NCI-H82 treated with DMSO at 0.1 percent for 48 hours (cell line): Measurements from ENCODE around the gene RAB27B.

Experiments used
- DNase-seq: peaks from one replicate; lab custom pipeline; 2025; ENCODE audit not compliant: unreplicated experiment; lab: John Stamatoyannopoulos, UW

RAB27B gene

DNA sequence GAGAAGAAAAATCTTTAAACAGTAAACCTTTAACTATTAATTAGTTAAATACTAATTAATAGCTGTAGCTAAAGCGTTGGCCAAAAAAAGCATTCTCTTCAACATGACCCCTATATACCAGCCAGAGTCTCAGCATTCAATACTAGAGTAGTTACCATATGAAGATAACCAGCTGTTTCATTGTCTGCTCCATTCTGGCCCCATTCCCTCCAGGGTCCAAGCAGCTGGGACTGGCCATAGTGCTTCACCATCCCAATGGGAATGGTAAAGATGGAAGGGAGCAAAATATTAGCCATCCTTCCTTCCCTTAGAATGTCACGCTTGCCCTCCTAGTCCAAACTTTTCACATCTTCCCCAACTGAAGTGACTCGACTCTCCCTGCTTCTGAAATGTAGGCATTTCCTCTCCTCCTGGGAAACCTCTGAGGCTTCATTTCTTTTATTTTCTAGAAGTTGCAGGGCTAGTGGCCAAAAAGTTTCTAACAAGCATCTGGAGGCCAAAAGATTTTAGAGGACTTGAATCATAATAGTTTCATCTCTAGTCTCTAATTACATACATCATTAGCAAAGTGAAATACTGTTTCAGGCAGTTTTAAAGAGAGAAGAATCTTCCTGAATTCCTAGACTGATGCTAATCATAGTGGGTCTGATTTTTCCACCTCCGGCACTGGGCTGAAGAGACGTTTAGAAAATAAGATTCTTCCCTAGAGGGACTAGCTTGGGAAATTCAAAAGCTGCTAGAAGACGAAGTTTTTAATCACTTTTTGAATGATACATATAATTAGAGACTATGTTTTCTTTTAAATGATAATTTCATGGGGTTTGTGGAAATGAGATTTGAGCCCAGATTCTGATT, 78.3 kb downstream of the RAB27B start:
- no peak for DNase-seq

DNA sequence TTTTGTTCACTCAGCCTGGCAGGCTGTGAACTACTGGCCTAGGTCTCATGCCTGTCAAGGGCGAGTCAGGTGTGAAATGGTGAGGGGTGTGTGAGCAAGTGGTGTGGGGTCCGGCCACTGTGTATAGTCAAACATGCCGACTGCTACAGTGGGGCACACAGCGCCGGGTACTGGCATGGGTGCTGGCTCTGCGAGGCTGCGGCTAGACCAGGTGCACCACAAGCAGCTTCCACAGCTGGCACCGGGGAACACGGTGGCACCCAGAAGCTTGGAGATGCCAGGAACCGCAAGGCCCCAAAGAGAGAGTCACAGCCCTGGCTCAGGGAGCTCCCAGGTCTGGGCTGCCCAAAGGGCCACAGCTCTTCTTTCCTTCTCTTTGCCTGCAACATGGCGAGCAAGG, 81.3 kb downstream of the RAB27B start:
- no peak for DNase-seq

DNA sequence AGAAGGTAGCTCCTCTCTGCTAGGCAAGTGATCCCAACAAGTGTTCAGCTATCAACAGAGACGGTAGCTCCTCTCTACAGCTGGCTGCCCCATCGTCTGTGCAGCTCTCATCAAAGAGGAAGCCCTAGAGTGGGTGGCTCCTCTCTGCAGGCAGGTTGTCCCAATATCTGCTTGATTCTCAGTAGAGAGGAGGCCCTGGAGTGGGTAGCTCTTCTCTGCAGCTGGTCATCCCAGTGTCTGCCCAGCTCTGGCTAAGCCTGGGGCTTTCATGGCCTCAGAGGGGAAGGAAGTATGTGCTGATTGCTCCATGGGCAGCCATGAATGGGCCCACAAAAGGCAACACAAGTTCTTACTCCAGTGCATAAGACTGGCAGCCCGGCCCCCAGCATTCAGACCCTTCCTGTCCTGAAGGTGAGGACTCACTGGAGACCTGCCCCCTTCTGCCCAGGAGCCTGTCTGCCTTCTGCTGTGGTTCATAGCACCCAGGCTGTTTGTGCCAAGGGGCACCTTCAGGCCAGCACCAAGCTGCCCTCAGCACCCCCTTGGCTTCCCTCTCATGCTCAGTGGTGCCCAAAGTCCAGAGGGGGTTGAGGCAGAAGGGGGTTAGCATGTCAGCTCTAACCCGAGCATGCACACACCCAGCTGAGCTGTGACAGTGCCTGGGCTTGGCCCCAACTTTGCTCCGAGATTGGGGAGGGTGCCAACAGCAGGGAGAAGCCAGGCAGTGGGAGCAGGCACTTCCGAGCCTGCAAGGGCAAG, 82.1 kb downstream of the RAB27B start:
- no peak for DNase-seq

DNA sequence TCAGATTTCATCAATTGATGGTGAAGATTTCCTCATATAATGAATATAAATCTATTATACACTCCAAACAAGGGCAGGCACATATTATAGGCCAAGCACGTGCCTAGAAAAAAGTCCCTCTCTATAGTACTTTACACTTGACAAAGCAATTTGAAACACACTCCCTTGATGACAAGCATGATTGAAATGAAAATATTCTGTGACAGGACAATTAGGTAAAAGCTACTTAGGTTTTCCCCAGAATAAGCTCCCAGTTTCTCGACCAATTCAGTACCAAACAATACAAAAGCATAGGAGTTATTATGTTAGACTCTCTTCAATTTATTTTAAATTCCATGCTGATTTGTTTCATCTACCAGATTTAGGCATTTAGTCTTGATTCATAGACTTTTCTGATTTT, 83.3 kb downstream of the RAB27B start:
- no peak for DNase-seq

DNA sequence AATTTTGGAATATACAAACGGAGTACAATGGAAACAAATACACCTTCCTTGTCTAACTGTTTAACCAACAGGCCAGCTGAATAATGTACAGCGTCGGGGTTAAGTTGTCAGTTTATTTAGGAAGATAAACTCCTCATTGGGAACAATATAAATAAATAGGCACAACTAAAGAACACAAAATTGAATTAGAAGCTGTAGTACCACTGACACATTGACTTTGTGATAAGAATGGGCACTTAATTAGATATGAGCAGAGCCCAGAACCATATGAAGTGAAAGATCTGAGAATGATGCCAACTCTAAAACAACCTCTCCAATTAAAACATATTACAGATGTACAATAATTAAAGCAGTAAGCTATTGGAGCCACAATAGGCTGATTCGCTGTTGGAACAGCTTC, 86.5 kb downstream of the RAB27B start:
- DNase-seq = no peak

DNA sequence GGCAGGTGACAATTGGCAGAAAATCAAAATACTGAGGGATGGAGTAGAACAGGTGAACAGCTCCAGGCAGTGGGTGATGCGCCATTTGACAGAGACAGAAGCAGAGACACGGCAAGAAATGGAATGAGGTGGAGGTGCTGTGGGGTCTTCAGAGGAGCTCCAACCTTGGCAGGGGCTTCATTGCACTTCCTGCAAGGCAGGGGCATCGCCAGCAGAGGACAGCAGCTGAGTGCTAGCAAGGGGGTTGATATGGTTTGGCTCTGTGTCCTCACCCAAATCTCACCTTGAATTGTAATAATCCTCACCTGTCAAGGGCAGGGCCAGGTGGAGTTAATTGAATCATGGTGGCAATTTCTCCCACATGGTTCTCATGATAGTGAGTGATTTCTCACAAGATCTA, 88.2 kb downstream of the RAB27B start:
- no peak for DNase-seq

DNA sequence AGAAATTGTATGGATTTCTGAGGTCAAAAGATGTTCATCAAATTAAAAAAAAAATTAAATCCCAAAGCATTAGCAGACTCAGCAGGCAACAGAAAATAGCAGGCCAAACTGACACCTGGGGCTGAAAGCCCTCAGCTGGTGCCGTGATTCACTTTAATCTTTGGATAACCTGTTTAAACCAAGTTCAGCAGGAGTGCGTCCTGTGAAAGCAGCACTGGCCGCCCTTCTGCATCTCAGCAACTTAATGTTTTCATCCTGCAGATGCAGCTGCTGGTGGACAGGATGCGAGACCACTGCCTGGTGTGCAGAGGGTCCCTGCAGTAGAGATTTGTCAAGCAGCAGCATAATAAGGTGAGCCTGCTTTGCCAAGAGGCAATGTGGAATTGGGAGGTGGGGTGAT, 89.8 kb downstream of the RAB27B start:
- no peak for DNase-seq

DNA sequence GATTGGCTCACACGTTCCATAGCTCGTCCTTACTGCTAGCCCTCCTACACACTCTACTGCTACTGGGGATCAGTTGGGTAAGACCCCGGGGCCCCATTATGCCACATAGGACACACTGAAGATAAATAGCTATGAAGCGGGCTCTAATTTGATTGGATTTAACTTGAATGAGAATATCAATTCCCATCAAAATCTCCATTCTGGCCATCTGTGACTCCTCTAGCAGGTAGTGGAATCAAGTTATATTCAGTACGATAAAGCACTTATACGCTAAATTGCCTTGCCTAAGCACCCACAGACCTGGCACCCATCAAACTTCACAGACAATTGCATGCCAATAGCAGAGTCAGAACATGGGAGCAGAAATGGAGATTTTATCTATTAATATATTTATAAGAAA, 91.1 kb downstream of the RAB27B start:
- DNase-seq = no peak

DNA sequence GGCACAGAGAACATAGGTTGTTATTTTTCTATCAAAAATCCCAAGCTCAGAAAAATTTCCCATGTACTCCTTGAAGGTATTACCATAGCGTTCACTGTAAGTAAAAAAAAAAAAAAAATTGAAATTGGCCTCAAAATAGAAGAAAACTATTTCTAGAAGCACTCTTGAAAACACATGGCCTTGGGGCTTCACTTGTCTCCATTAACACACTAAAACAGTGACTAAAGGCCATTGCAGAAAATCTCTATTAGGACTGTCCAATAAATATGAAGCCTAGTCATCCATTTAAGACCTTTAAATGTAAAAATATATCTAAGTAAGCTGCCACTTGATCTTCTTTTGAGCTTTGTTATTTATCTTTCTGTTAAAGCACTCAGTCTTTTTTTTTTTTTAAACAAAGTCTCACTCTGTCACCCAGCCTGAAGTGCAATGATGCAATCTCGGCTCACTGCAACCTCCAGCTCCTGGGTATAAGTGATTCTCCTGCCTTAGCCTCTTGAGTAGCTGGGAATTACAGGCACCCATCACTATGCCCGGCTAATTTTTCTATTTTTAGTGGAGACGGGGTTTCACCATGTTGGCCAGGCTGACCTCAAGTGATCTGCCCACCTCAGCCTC, 95.2 kb downstream of the RAB27B start:
- DNase-seq = no peak

DNA sequence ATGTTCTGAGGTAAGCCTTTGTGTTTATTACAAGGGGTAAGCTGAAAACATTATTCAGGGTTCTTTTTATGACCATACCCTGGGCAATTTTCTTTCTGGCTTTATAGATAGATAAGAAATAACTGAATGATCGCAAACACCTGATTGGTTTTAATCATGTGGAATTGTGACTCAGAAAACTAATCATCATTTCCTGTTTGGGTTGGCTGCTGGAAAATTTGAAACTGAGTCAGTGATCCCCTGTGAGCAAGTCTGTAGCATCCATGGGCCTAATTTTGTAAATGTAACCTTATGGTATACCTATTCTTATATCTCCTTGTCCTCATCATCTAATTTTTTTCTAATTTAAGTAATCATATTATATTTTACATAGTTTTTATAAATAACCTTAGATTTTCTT, 96.7 kb downstream of the RAB27B start:
- DNase-seq = no peak

DNA sequence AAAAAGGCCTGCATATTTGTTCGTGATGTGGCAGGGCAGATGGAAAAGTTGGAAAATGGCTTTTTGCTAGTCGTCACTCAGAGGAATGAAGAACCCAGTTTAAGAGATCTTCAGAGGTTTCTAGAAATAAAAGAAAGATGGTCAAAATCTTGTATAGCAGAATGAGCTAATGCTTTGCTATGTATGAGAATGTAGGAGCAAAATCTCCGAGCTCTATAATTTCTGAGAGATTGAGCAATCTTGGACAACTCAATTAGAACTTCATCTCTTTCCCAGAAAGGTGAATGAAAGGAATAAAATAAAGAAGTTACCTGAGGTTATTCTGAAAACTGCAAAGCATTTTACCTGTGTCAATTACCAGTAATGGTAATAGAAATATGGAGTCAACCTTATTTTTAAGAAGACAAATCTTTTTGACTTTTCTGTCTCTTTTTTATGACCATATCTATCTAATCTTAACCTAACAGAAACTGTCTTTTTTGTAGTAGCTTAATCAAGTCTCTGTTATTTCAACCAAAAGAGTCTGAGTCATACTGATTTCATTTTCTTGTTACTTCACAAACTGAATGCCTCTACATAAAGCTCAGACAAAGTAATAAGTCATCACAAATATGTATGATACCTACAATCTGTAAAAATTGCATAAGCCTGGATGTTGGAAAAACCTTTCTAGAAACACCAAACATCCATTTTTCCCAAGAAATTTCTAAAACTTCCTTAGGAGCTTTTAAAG, 98.5 kb downstream of the RAB27B start:
- DNase-seq = no peak

DNA sequence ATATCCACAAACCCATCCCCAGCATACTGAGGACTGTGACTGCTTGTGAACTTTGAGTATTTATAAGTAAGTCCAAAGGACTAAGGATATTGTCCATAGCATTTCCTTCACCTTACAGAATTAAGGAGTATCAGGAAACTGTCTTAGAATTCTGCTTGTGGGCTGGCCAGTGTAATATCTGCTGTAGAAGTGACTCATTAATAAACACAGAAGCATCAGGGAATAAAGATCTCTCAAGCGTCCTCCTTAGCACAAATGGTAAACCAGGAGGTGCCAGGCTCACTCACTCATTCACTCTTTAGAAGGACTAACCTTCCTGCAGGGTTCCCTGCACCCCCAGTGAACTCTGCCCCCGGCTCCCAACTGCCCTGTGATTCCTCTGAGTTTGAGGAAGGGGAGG, 100.0 kb downstream of the RAB27B start:
- DNase-seq = no peak

DNA sequence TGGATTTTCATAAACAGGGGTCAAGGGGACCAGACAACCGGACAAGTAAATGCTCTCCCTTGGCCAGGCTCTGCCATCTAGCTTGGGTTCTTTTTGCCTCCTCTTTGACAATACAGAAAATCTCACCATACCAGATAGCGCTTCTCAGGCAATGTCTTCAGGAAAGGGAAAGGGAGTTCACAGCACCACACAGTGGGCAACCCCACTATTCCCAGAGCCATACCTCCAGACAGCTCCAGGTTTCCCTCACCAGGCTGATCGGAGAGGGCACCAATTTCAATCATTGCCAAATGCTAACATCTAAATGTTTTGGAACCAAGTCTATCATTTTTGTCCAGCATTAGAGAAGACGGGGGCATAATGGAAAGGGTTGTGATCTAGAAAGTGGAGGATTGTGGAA, 102.9 kb downstream of the RAB27B start:
- DNase-seq = no peak

DNA sequence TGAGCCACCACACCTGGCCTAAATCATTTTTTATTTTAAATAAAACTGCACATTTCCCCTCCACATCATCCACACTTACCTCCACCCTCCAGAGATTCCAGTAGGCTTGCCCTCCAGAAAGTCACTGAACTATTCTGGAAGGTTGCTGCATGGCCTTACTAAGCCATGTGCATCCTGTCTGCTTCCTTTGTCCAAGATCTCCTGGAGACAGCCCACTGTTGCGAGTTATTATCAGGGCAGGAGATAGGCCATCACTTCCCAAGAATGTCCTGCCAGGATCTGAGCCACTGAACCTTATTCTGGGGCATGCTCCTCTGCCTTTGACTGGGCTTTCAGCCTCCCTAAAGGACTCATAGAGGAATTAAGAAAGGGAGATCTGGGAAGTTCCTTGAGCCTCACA, 104.2 kb downstream of the RAB27B start:
- no peak for DNase-seq

DNA sequence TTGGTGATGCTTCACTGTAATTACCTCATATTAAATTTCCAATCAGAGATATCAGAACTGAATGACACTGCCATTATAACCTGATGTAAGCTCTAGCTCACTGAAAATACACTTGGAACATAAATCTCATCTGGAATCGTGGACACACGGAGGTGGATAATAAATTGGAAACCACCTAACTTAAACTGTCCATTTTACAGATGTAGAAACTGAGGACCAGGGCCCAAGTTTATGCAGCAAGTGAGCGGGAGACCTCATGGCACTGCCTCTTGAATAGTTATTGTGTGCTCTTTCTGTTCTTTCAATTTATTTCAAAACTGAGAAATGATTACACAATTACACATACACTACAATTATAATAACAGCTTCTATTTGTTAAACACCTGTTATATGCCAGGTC, 110.2 kb downstream of the RAB27B start:
- no peak for DNase-seq

DNA sequence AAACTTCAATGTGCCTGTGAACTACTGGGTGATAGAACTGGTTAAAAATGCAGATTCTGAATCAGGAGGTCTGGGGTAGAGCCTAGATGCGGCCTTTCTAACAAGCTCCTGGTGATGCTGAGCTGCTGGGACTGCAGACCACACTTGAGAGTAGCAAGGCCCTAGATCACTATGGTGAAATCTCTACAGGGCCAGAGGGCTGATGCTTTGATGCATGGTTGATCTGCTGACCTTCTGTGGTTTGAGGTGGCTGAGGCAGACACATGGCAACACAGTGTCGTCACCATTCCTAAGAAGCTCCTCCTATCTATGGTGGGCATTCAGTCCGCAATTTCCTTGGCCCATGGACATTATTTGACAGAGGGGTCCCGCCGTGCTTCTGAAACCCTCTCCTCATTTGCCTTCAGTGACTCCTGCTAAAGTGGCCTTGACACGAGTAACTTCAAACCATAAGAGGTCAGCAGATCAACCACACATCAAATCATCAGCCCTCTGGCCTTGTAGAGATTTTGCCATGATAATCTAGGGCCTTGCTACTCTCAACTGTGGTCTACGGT, 111.2 kb downstream of the RAB27B start:
- DNase-seq = no peak

DNA sequence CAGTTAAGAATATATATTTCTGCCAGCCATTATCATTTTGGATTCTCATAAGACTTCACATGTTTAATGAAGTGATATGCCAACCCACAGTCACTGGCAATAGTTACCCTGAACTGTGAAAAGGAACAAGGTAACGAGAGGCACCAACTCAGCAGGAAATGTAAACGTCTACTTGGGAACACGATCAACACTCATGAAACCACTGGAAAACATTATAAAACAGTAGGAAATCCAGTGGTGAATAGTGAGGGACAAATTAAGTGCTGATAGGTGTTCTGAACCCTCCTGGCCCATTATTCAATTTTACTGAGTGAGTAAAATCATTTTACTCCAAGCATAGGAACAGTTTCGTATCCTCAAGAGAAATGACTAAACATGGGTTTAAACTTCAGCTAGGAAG, 113.9 kb downstream of the RAB27B start:
- no peak for DNase-seq

DNA sequence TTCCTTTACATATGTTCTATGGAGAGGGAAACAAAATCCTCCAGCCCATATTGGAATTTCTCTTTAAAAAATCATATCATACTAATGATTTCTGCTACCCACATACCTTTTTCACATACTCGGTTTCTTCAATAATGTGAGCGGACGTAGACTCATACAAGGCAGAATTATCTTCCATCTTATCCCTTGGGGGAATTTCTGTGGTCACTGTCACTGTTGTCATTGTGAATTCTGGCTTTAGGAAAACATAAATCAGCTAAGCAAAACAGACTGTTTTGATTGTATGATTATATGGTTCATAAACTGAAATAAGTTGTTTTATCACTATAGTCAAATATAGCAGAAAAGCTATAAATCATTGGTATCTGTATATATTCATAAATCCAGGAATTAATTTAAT, 114.3 kb downstream of the RAB27B start:
- DNase-seq = no peak
